ENCODE measurements around the gene TTF1. TPM values are rescaled to one million over a fixed set of nuclear protein-coding genes. Genes with fewer than 3 reads are reported as not detected.
A peak's percentile ranks its signal among the peaks of the same experiment; 100 is the strongest.

Gene TTF1
- total and polyA plus RNA-seq, 2 donors from 2014 or later: 10.3 to 16.3 TPM

- Histone ChIP-seq H3K27ac (ENCODE audit: low read depth in 2 of 2, low read length in 2 of 2) (no peak overlapping the region), H3K4me3 (ENCODE audit: low read length in 3 of 3) (no peak overlapping the region), H3K27me3 (ENCODE audit: control insufficient read depth, insufficient read depth, low read length) (no peaks in the 10 kb centered on the region), H3K9me3 (ENCODE audit: control insufficient read depth in 2 of 3, insufficient read depth in 1 of 3, low read length in 3 of 3) (no peaks in the 10 kb centered on the region), H3K9ac (ENCODE audit: low read length in 3 of 3) (no peak overlapping the region), H3K4me1 (ENCODE audit: control insufficient read depth in 2 of 3, insufficient read depth in 2 of 3, low read depth in 1 of 3, low read length in 3 of 3) (peaks cover 0 to 15% (median 7%) of the 10 kb centered on the region in 3 donors), H3K36me3 (ENCODE audit: control insufficient read depth in 2 of 3, insufficient read depth in 3 of 3, low read length in 3 of 3) (peaks cover 10 to 44% (median 35%) of the 10 kb centered on the region in 3 donors)
- no peak for TF ChIP-seq CTCF (IDR thresholded peaks at IDR 0.05; ENCODE audit: borderline replicate concordance, extremely low read depth, insufficient read depth)
- intact Hi-C loops (cut with DNase I): no loop called here
- DNase-seq (peak in 2 of 5 donors; percentile 7 to 26), FAIRE-seq (no peak)
Measured at GRCh38 chr9:132348676-132349075, 58.0 kb downstream of the TTF1 start.

- Histone ChIP-seq H3K36me3 (ENCODE audit: control insufficient read depth in 2 of 3, insufficient read depth in 3 of 3, low read length in 3 of 3) (peaks cover 12 to 57% (median 42%) of the 10 kb centered on the region in 3 donors), H3K4me1 (ENCODE audit: control insufficient read depth in 2 of 3, insufficient read depth in 2 of 3, low read depth in 1 of 3, low read length in 3 of 3) (peaks cover 0 to 5% (median 0%) of the 10 kb centered on the region in 3 donors), H3K9ac (ENCODE audit: low read length in 3 of 3) (no peak overlapping the region), H3K4me3 (ENCODE audit: low read length in 3 of 3) (no peak overlapping the region), H3K27ac (ENCODE audit: low read depth in 2 of 2, low read length in 2 of 2) (no peak overlapping the region), H3K9me3 (ENCODE audit: control insufficient read depth in 2 of 3, insufficient read depth in 1 of 3, low read length in 3 of 3) (no peaks in the 10 kb centered on the region), H3K27me3 (ENCODE audit: control insufficient read depth, insufficient read depth, low read length) (no peaks in the 10 kb centered on the region)
- DNase-seq (no peak), FAIRE-seq (no peak)
- no peak for TF ChIP-seq CTCF (IDR thresholded peaks at IDR 0.05; ENCODE audit: borderline replicate concordance, extremely low read depth, insufficient read depth)
- intact Hi-C loops (cut with DNase I): no loop called here
Measured at GRCh38 chr9:132346177-132346576, 60.5 kb downstream of the TTF1 start.

GRCh38 chr9:132341177-132341840, 65.3 kb downstream of the TTF1 start:
- FAIRE-seq (no peak), DNase-seq (no peak)
- intact Hi-C loops (cut with DNase I): no loop called here
- H3K27me3 ChIP-seq (ENCODE audit: control insufficient read depth, insufficient read depth, low read length): no peaks in the 10 kb centered on the region
- no peak overlapping the region for H3K9ac ChIP-seq (ENCODE audit: low read length in 3 of 3)
- H3K27ac ChIP-seq (ENCODE audit: low read depth in 2 of 2, low read length in 2 of 2): no peak overlapping the region
- H3K4me1 ChIP-seq (ENCODE audit: control insufficient read depth in 2 of 3, insufficient read depth in 2 of 3, low read depth in 1 of 3, low read length in 3 of 3): no peaks in the 10 kb centered on the region
- no peak for TF ChIP-seq CTCF (IDR thresholded peaks at IDR 0.05; ENCODE audit: borderline replicate concordance, extremely low read depth, insufficient read depth)
- no peak overlapping the region for H3K4me3 ChIP-seq (ENCODE audit: low read length in 3 of 3)
- no peaks in the 10 kb centered on the region for H3K9me3 ChIP-seq (ENCODE audit: control insufficient read depth in 2 of 3, insufficient read depth in 1 of 3, low read length in 3 of 3)
- H3K36me3 ChIP-seq (ENCODE audit: control insufficient read depth in 2 of 3, insufficient read depth in 3 of 3, low read length in 3 of 3): peaks cover 16 to 58% (median 37%) of the 10 kb centered on the region in 3 donors
